Astrocyte (in vitro differentiated cells and primary cell): ENCODE data around the gene NIPBL.

Experiments used
- CTCF ChIP-seq: IDR thresholded peaks from 2 replicates; pipeline ENCODE4 v1.5.1; 2011; ENCODE audit warnings: low read depth, mild to moderate bottlenecking, inconsistent platforms, low read length, moderate library complexity; ENCODE audit not compliant: insufficient read depth
- EZH2 ChIP-seq: IDR thresholded peaks from 2 replicates; pipeline ENCODE4 v1.6.1; 2012; ENCODE audit warnings: mild to moderate bottlenecking, low read length, inconsistent platforms; ENCODE audit not compliant: insufficient read depth

DNA sequence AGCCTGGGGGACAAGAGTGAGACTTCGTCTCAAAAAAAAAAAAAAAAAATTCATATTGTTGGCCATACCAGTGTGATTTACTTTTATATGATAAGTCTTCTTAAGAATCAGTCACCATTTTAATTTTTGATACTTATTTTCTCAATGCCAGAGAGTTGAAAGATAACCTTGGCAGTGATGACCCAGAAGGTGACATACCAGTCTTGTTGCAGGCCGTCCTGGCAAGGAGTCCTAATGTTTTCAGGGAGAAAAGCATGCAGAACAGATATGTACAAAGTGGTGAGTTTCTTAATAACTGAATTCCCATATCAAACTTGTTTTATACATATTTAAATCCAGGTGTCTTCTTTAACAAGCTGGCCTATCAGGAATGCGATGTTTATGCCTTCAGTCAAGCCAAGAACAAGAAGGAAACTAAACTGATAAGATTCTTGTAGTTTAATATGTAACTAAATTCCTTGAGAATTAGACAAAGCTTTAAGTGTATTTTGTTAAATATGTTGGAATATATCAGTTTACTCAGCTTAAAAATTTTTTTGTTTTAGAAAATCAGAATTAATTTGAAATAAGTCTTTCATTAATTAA is 81.5 kb downstream of the NIPBL start:
- TF ChIP-seq EZH2 (no peak), CTCF (no peak)
